Gastrocnemius medialis (tissue), 4 donors: ENCODE measurements around the gene ARHGEF7.

ENCODE experiments used
- CTCF ChIP-seq, 5 experiments: fragments of 450-650 bp in 3 of 5; fragments of 200-600 bp in 2 of 5; sonication (generic) in 2 of 5; IDR thresholded peaks in 4 of 5; conservative IDR thresholded peaks in 1 of 5; 1 replicate in 4 of 5; 2 replicates in 1 of 5; pipeline ENCODE4 v1.5.1; 2016 to 2019; ENCODE audit warnings: antibody characterized with exemption in 5 of 5, mild to moderate bottlenecking in 3 of 5, moderate library complexity in 3 of 5
- POLR2A ChIP-seq, 2 donors: fragments of 450-650 bp; IDR thresholded peaks; one replicate each; pipeline ENCODE4 v1.6.1; 2017; ENCODE audit warnings: antibody characterized with exemption in 2 of 2, mild to moderate bottlenecking in 2 of 2, moderate library complexity in 2 of 2

GRCh38 chr13:111283457-111283856 is 168.3 kb downstream of the ARHGEF7 start:
- TF ChIP-seq CTCF (IDR thresholded peaks at IDR 0.05 in 4 of 5, conservative IDR thresholded peaks at IDR 0.05 in 1 of 5), result no peak
- TF ChIP-seq POLR2A (IDR thresholded peaks at IDR 0.05), result no peak
